Neural cell (in vitro differentiated cells): ENCODE measurements around the gene SLIT3. TPM values are rescaled to one million over a fixed set of nuclear protein-coding genes. Genes with fewer than 3 reads are reported as not detected.

Experiments used
- H2AFZ ChIP-seq: fragments of 200-600, 300-800 bp; sonication (generic), shearing (Covaris generic); 2 replicates; pipeline ENCODE4 v1.6.0; 2014; ENCODE audit warnings: low read depth, mild to moderate bottlenecking, antibody characterized with exemption, low read length, moderate library complexity
- H3F3A ChIP-seq: fragments of 200-600 bp; shearing (Covaris generic); 2 replicates; pipeline ENCODE4 v1.6.1; 2016; ENCODE audit warnings: mild to moderate bottlenecking, moderate library complexity, mixed read lengths, antibody characterized with exemption, low read length; ENCODE audit not compliant: insufficient read depth, poor library complexity, severe bottlenecking
- H3K27ac ChIP-seq: fragments of 200-600, 300-800 bp; sonication (generic), shearing (Covaris generic); 2 replicates; pipeline ENCODE4 v1.5.1; 2014; ENCODE audit warnings: mild to moderate bottlenecking, low read length, moderate library complexity
- H3K27me3 ChIP-seq: fragments of 300-800, 200-600 bp; sonication (generic), shearing (Covaris generic); 2 replicates; pipeline ENCODE4 v1.6.0; 2014; ENCODE audit warnings: mild to moderate bottlenecking, low read depth, low read length, moderate library complexity; ENCODE audit not compliant: insufficient read depth
- H3K36me3 ChIP-seq: fragments of 300-800, 200-600 bp; sonication (generic), shearing (Covaris generic); 2 replicates; pipeline ENCODE4 v1.5.1; 2014; ENCODE audit warnings: mild to moderate bottlenecking, antibody characterized with exemption, low read length, moderate library complexity; ENCODE audit not compliant: insufficient read depth
- H3K4me2 ChIP-seq: fragments of 300-800, 200-600 bp; sonication (generic), shearing (Covaris generic); 2 replicates; pipeline ENCODE4 v1.6.0; 2014; ENCODE audit warnings: mild to moderate bottlenecking, low read length
- H3K4me3 ChIP-seq: fragments of 300-800, 200-600 bp; sonication (generic), shearing (Covaris generic); 2 replicates; pipeline ENCODE4 v1.5.1; 2014; ENCODE audit warnings: mild to moderate bottlenecking, low read length, moderate library complexity
- H3K79me2 ChIP-seq: fragments of 200-600 bp; shearing (Covaris generic); replicated peaks from 2 replicates; pipeline ENCODE4 v1.6.0; 2014; ENCODE audit warnings: mild to moderate bottlenecking, low read length, moderate library complexity; ENCODE audit not compliant: insufficient read depth
- H3K9ac ChIP-seq: fragments of 300-800, 200-600 bp; sonication (generic), shearing (Covaris generic); 2 replicates; pipeline ENCODE4 v1.6.1; 2016; ENCODE audit warnings: mild to moderate bottlenecking, low read length, mixed read lengths
- H3K9me2 ChIP-seq: fragments of 200-600 bp; shearing (Covaris generic); 2 replicates; pipeline ENCODE4 v1.6.1; 2016; ENCODE audit warnings: mild to moderate bottlenecking, low read length, mixed read lengths; ENCODE audit not compliant: insufficient read depth
- H3K9me3 ChIP-seq: fragments of 200-600, 300-800 bp; sonication (generic), shearing (Covaris generic); 2 replicates; pipeline ENCODE4 v1.6.1; 2016; ENCODE audit warnings: mild to moderate bottlenecking, mixed run types, low read length, moderate library complexity, mixed read lengths
- H4K20me1 ChIP-seq: fragments of 200-600 bp; shearing (Covaris generic); 2 replicates; pipeline ENCODE4 v1.6.1; 2016; ENCODE audit warnings: mild to moderate bottlenecking, mixed run types; ENCODE audit not compliant: insufficient read depth
- EP300 ChIP-seq: fragments of 450-650 bp; conservative IDR thresholded peaks from 2 replicates; pipeline ENCODE4 v1.6.1; 2014; ENCODE audit warnings: antibody characterized with exemption, mild to moderate bottlenecking, moderate library complexity; ENCODE audit not compliant: poor library complexity, severe bottlenecking
- EZH2 ChIP-seq: fragments of 200-600, 300-800 bp; shearing (Covaris generic), sonication (generic); IDR thresholded peaks from 2 replicates; pipeline ENCODE4 v1.6.1; 2014; ENCODE audit warnings: antibody characterized with exemption, low read length, borderline replicate concordance, mild to moderate bottlenecking; ENCODE audit not compliant: insufficient read depth, poor library complexity, severe bottlenecking
- MXI1 ChIP-seq: fragments of 450-650 bp; conservative IDR thresholded peaks from 2 replicates; pipeline ENCODE4 v1.6.1; 2014; ENCODE audit warnings: antibody characterized with exemption, mild to moderate bottlenecking; ENCODE audit not compliant: poor library complexity, severe bottlenecking
- POLR2AphosphoS5 ChIP-seq: IDR thresholded peaks from 2 replicates; pipeline ENCODE4 v1.6.1; 2012
- RAD21 ChIP-seq: fragments of 450-650 bp; conservative IDR thresholded peaks from 2 replicates; pipeline ENCODE4 v1.6.1; 2014; ENCODE audit warnings: antibody characterized with exemption, mild to moderate bottlenecking, moderate library complexity
- SMC3 ChIP-seq: fragments of 450-650 bp; conservative IDR thresholded peaks from 2 replicates; pipeline ENCODE4 v1.6.1; 2014; ENCODE audit warnings: antibody characterized with exemption, mild to moderate bottlenecking, moderate library complexity; ENCODE audit not compliant: poor library complexity
- TAF1 ChIP-seq: IDR thresholded peaks from 2 replicates; pipeline ENCODE4 v1.6.1; 2012; ENCODE audit warnings: low read depth
- polyA plus RNA-seq: library from polyadenylated mRNA; depleted of rRNA; stranded (reverse); fragments of >200 nt; gene quantifications from 2 replicates; pipeline ENCODE4 v1.2.3, GENCODE V29; 2014
- TF ChIP-seq, protein P1 (sequence below): fragments of 450-650 bp; IDR thresholded peaks from 2 replicates; pipeline ENCODE4 v1.5.1; 2014; ENCODE audit warnings: antibody characterized with exemption, mild to moderate bottlenecking, moderate library complexity; ENCODE audit not compliant: poor library complexity, severe bottlenecking
- TF ChIP-seq, protein P2 (sequence below): IDR thresholded peaks from 2 replicates; pipeline ENCODE4 v1.6.1; 2012; ENCODE audit warnings: borderline replicate concordance

The SLIT3 gene
- polyA plus RNA-seq, 1 donor from 2014 or later: 1.2 TPM

DNA sequence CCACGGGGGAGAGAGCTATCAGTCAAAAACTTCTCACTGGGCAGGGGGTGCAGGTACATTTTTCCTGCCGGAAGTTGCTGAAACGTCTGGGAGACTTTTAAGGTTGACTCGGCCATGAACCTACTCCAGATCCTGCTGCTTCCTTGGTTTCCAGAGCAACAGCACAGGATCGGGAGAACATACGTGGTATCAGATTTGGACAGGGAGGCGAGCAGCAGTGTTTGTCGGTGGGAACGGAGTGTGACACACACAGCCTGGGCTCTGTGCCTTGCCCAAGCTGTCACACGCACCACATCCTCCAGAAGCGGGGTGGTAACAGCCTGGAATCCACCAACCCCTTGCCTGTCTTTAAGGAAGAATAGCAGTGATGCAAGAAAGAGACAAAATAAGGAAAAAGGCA lies 276.5 kb downstream of the SLIT3 start:
- Histone ChIP-seq H2AFZ (no peak overlapping the region), H4K20me1 (no peaks in the 10 kb centered on the region), H3K9me2 (no peaks in the 10 kb centered on the region), H3K4me3 (no peak overlapping the region), H3K79me2 (no peaks in the 10 kb centered on the region), H3K4me2 (no peak overlapping the region), H3K27ac (no peak overlapping the region), H3K9ac (no peak overlapping the region), H3K27me3 (no peaks in the 10 kb centered on the region), H3K9me3 (no peaks in the 10 kb centered on the region), H3K36me3 (no peaks in the 10 kb centered on the region), H3F3A (no peaks in the 10 kb centered on the region)
- no peak for TF ChIP-seq SMC3
- no peak for TF ChIP-seq TAF1
- TF ChIP-seq EP300: no peak
- no peak for TF ChIP-seq POLR2AphosphoS5
- no peak for TF ChIP-seq MXI1
- TF ChIP-seq, protein P1, sequence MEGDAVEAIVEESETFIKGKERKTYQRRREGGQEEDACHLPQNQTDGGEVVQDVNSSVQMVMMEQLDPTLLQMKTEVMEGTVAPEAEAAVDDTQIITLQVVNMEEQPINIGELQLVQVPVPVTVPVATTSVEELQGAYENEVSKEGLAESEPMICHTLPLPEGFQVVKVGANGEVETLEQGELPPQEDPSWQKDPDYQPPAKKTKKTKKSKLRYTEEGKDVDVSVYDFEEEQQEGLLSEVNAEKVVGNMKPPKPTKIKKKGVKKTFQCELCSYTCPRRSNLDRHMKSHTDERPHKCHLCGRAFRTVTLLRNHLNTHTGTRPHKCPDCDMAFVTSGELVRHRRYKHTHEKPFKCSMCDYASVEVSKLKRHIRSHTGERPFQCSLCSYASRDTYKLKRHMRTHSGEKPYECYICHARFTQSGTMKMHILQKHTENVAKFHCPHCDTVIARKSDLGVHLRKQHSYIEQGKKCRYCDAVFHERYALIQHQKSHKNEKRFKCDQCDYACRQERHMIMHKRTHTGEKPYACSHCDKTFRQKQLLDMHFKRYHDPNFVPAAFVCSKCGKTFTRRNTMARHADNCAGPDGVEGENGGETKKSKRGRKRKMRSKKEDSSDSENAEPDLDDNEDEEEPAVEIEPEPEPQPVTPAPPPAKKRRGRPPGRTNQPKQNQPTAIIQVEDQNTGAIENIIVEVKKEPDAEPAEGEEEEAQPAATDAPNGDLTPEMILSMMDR: no peak
- no peak for TF ChIP-seq EZH2
- TF ChIP-seq, protein P2, sequence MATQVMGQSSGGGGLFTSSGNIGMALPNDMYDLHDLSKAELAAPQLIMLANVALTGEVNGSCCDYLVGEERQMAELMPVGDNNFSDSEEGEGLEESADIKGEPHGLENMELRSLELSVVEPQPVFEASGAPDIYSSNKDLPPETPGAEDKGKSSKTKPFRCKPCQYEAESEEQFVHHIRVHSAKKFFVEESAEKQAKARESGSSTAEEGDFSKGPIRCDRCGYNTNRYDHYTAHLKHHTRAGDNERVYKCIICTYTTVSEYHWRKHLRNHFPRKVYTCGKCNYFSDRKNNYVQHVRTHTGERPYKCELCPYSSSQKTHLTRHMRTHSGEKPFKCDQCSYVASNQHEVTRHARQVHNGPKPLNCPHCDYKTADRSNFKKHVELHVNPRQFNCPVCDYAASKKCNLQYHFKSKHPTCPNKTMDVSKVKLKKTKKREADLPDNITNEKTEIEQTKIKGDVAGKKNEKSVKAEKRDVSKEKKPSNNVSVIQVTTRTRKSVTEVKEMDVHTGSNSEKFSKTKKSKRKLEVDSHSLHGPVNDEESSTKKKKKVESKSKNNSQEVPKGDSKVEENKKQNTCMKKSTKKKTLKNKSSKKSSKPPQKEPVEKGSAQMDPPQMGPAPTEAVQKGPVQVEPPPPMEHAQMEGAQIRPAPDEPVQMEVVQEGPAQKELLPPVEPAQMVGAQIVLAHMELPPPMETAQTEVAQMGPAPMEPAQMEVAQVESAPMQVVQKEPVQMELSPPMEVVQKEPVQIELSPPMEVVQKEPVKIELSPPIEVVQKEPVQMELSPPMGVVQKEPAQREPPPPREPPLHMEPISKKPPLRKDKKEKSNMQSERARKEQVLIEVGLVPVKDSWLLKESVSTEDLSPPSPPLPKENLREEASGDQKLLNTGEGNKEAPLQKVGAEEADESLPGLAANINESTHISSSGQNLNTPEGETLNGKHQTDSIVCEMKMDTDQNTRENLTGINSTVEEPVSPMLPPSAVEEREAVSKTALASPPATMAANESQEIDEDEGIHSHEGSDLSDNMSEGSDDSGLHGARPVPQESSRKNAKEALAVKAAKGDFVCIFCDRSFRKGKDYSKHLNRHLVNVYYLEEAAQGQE: no peak
- no peak for TF ChIP-seq RAD21

DNA sequence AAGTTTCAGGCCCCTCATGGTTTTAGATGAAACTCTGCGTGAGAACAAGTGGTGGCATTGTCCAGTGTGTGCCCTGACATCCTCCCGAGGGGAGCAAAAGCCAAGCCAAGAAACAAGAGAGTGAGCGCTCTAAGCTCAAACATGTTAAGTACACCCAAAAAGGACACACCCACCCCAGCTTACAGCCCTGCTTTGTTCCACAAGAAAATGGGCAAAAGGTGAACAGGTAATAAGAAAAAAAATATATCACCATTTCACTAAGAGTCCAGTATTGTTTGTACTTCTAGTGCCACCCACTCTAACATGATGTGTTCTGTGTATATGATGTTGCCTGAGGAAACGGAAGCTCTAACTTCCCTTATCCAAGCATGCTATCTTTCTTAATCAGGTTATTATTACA lies 278.2 kb downstream of the SLIT3 start:
- Histone ChIP-seq H3F3A (no peaks in the 10 kb centered on the region), H3K4me2 (no peak overlapping the region), H3K36me3 (no peaks in the 10 kb centered on the region), H4K20me1 (no peaks in the 10 kb centered on the region), H3K9ac (no peak overlapping the region), H3K4me3 (no peak overlapping the region), H3K79me2 (no peaks in the 10 kb centered on the region), H3K9me2 (no peaks in the 10 kb centered on the region), H3K27ac (no peak overlapping the region), H3K27me3 (no peaks in the 10 kb centered on the region), H2AFZ (no peak overlapping the region), H3K9me3 (no peaks in the 10 kb centered on the region)
- TF ChIP-seq RAD21 (no peak), TAF1 (no peak), MXI1 (no peak), EP300 (no peak), EZH2 (no peak)
- TF ChIP-seq, protein P1: no peak
- TF ChIP-seq, protein P2: no peak
